ENCODE data around the gene TMEM176B.

The TMEM176B gene

DNA sequence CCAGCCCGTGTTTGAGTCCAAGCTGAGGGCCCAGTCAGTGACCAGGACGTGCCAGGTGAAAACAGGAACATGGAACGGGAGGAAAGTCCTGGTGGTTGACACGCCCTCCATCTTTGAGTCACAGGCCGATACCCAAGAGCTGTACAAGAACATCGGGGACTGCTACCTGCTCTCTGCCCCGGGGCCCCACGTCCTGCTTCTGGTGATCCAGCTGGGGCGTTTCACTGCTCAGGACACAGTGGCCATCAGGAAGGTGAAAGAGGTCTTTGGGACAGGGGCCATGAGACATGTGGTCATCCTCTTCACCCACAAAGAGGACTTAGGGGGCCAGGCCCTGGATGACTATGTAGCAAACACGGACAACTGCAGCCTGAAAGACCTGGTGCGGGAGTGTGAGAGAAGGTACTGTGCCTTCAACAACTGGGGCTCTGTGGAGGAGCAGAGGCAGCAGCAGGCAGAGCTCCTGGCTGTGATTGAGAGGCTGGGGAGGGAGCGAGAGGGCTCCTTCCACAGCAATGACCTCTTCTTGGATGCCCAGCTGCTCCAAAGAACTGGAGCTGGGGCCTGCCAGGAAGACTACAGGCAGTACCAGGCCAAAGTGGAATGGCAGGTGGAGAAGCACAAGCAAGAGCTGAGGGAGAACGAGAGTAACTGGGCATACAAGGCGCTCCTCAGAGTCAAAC is 57.7 kb downstream of the TMEM176B start:
- H3K36me3 ChIP-seq (ENCODE audit: control insufficient read depth in 4 of 4, insufficient read depth in 4 of 4, low read length in 3 of 4), result peaks cover 0 to 45% (median 7%) of the 10 kb centered on the region in 4 experiments
- no peak overlapping the region for H3K4me3 ChIP-seq (ENCODE audit: control insufficient read depth in 1 of 7, extremely low read depth in 1 of 7, insufficient read depth in 4 of 7, low read depth in 2 of 7, low read length in 6 of 7)
- 91% methylated on average over 11 of the region's 14 CpGs for whole genome bisulfite sequencing (ENCODE audit: insufficient coverage)
- no peaks in the 10 kb centered on the region for H3K27me3 ChIP-seq (replicated peaks in 2 of 5; ENCODE audit: control insufficient read depth in 4 of 5, insufficient read depth in 5 of 5, low read length in 4 of 5)
- H3K27ac ChIP-seq (ENCODE audit: insufficient read depth in 1 of 2, low read depth in 1 of 2, low read length in 2 of 2, poor library complexity in 1 of 2, severe bottlenecking in 2 of 2), result no peak overlapping the region
- no peaks in the 10 kb centered on the region for H3K9me3 ChIP-seq (ENCODE audit: control extremely low read depth in 1 of 5, control insufficient read depth in 4 of 5, insufficient read depth in 2 of 5, low read depth in 1 of 5, low read length in 4 of 5)
- ChIA-PET CTCF (interaction anchor here (1.7 to 3.1 kb wide), 2 partner anchors 10 to 12 kb away, joined by 5 to 12 read pairs; no protein-coding TSS in a partner anchor), POLR2A (no interaction called here)
- peaks cover 6 to 27% (median 18%) of the 10 kb centered on the region in 4 experiments for H3K4me1 ChIP-seq (ENCODE audit: control extremely low read depth in 1 of 4, control insufficient read depth in 4 of 4, insufficient read depth in 4 of 4, low read length in 3 of 4)
- no peak for DNase-seq

Data from common myeloid progenitor, CD34-positive (primary cell).